Adipocyte (in vitro differentiated cells): ENCODE data around the gene PRKCE.
"Not testable (repeated sequence)": the region's sequence is repeated elsewhere in the genome, so short reads cannot be mapped to it uniquely, and the experiment has no call there.

Source experiments
- DNase-seq: peaks from one replicate; pipeline ENCODE4 v3.0.0-alpha.2; 2015; ENCODE audit warnings: low read depth
- H3K27me3 ChIP-seq: replicated peaks from 2 replicates; pipeline ENCODE4 v1.7.0; 2013; ENCODE audit warnings: mild to moderate bottlenecking, low read length, moderate library complexity; ENCODE audit not compliant: control insufficient read depth, insufficient read depth
- H3K36me3 ChIP-seq: 2 replicates; pipeline ENCODE4 v1.7.0; 2013; ENCODE audit warnings: low read length, mild to moderate bottlenecking, moderate library complexity; ENCODE audit not compliant: control insufficient read depth, insufficient read depth, severe bottlenecking
- H3K4me1 ChIP-seq: 2 replicates; pipeline ENCODE4 v1.7.0; 2013; ENCODE audit warnings: mild to moderate bottlenecking, low read length, moderate library complexity; ENCODE audit not compliant: control insufficient read depth, insufficient read depth
- H3K4me3 ChIP-seq: 2 replicates; pipeline ENCODE4 v1.7.0; 2013; ENCODE audit warnings: mild to moderate bottlenecking, low read length, moderate library complexity
- H3K9ac ChIP-seq: 2 replicates; pipeline ENCODE4 v1.7.0; 2013; ENCODE audit warnings: mild to moderate bottlenecking, low read length, moderate library complexity
- H3K9me3 ChIP-seq: 2 replicates; pipeline ENCODE4 v1.7.0; 2013; ENCODE audit warnings: mild to moderate bottlenecking, low read length, moderate library complexity; ENCODE audit not compliant: control insufficient read depth

The PRKCE gene

GRCh38 chr2:46196871-46197462 lies 545.5 kb downstream of the PRKCE start:
- H3K36me3 ChIP-seq = no peaks in the 10 kb centered on the region
- no peaks in the 10 kb centered on the region for H3K27me3 ChIP-seq
- DNase-seq = no peak
- no peaks in the 10 kb centered on the region for H3K4me1 ChIP-seq
- no peak overlapping the region for H3K4me3 ChIP-seq
- no peak overlapping the region for H3K9ac ChIP-seq
- H3K9me3 ChIP-seq = no peaks in the 10 kb centered on the region

- Histone ChIP-seq H3K9ac (no peak overlapping the region), H3K9me3 (no peaks in the 10 kb centered on the region), H3K4me3 (no peak overlapping the region), H3K4me1 (no peaks in the 10 kb centered on the region), H3K36me3 (no peaks in the 10 kb centered on the region), H3K27me3 (no peaks in the 10 kb centered on the region)
- no peak for DNase-seq
These were observed 546.2 kb downstream of the PRKCE start for GRCh38 chr2:46197672-46198071.

GRCh38 chr2:46198164-46198883 lies 546.8 kb downstream of the PRKCE start:
- no peaks in the 10 kb centered on the region for H3K4me1 ChIP-seq
- H3K36me3 ChIP-seq = no peaks in the 10 kb centered on the region
- no peaks in the 10 kb centered on the region for H3K9me3 ChIP-seq
- H3K9ac ChIP-seq = no peak overlapping the region
- H3K4me3 ChIP-seq = no peak overlapping the region
- no peaks in the 10 kb centered on the region for H3K27me3 ChIP-seq
- no peak for DNase-seq

- Histone ChIP-seq H3K27me3 (no peaks in the 10 kb centered on the region), H3K36me3 (no peaks in the 10 kb centered on the region), H3K4me3 (no peak overlapping the region), H3K9ac (no peak overlapping the region), H3K9me3 (no peaks in the 10 kb centered on the region), H3K4me1 (no peaks in the 10 kb centered on the region)
- no peak for DNase-seq
These were observed 547.5 kb downstream of the PRKCE start for GRCh38 chr2:46198966-46199365.

GRCh38 chr2:46200100-46200690 lies 548.7 kb downstream of the PRKCE start:
- H3K4me3 ChIP-seq = no peak overlapping the region
- no peaks in the 10 kb centered on the region for H3K4me1 ChIP-seq
- no peaks in the 10 kb centered on the region for H3K27me3 ChIP-seq
- H3K36me3 ChIP-seq = no peaks in the 10 kb centered on the region
- DNase-seq = no peak
- no peaks in the 10 kb centered on the region for H3K9me3 ChIP-seq
- no peak overlapping the region for H3K9ac ChIP-seq

- no peaks in the 10 kb centered on the region for H3K27me3 ChIP-seq
- DNase-seq = no peak
- no peak overlapping the region for H3K4me3 ChIP-seq
- H3K9me3 ChIP-seq = no peaks in the 10 kb centered on the region
- no peaks in the 10 kb centered on the region for H3K4me1 ChIP-seq
- no peak overlapping the region for H3K9ac ChIP-seq
- no peaks in the 10 kb centered on the region for H3K36me3 ChIP-seq
These were observed 549.6 kb downstream of the PRKCE start for GRCh38 chr2:46200861-46201605.

GRCh38 chr2:46202453-46202852 lies 551.0 kb downstream of the PRKCE start:
- Histone ChIP-seq H3K36me3 (no peaks in the 10 kb centered on the region), H3K4me3 (no peak overlapping the region), H3K9me3 (no peaks in the 10 kb centered on the region), H3K27me3 (no peaks in the 10 kb centered on the region), H3K9ac (no peak overlapping the region), H3K4me1 (no peaks in the 10 kb centered on the region)
- DNase-seq = no peak

- H3K27me3 ChIP-seq = no peaks in the 10 kb centered on the region
- no peak overlapping the region for H3K4me3 ChIP-seq
- H3K9me3 ChIP-seq = peaks cover 5% of the 10 kb centered on the region
- no peak for DNase-seq
- H3K36me3 ChIP-seq = no peaks in the 10 kb centered on the region
- H3K4me1 ChIP-seq = no peaks in the 10 kb centered on the region
- H3K9ac ChIP-seq = no peak overlapping the region
These were observed 551.5 kb downstream of the PRKCE start for GRCh38 chr2:46202987-46203386.

- not testable (repeated sequence) for H3K9me3 ChIP-seq, H3K4me1 ChIP-seq, DNase-seq, H3K36me3 ChIP-seq, H3K9ac ChIP-seq, H3K27me3 ChIP-seq, H3K4me3 ChIP-seq
These were observed 552.2 kb downstream of the PRKCE start for GRCh38 chr2:46203636-46204035.

- no peak for DNase-seq
- Histone ChIP-seq H3K4me3 (no peak overlapping the region), H3K4me1 (no peaks in the 10 kb centered on the region), H3K27me3 (no peaks in the 10 kb centered on the region), H3K9me3 (peaks cover 21% of the 10 kb centered on the region), H3K36me3 (no peaks in the 10 kb centered on the region), H3K9ac (no peak overlapping the region)
These were observed 556.1 kb downstream of the PRKCE start for GRCh38 chr2:46207591-46207990.

- Histone ChIP-seq H3K9ac (no peak overlapping the region), H3K4me3 (peak overlapping the region; percentile 12), H3K9me3 (peaks cover 21% of the 10 kb centered on the region), H3K4me1 (no peaks in the 10 kb centered on the region), H3K36me3 (no peaks in the 10 kb centered on the region), H3K27me3 (no peaks in the 10 kb centered on the region)
- DNase-seq = no peak
These were observed 557.3 kb downstream of the PRKCE start for GRCh38 chr2:46208766-46209165.
